ENCODE measurements around the gene FGD4.

DNA sequence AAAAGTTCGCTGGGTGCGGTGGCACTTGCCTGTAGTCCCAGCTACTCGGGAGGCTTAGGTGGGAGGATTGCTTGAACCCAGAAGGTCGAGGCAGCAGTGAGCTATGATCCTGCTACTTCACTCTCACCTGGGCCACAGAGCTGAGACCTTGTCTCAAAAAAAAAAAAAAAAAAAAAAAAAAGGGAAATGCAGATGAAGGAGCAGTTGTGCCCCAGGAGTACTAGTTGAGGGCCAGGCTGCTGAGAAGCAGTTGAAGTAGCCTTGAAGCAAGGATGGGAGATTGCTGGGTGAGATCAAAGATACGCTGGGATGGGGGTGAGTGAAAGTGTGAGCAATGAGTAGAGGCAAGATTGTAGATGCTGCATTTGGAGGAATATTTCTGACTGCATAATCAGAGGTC is 186.3 kb downstream of the FGD4 start:
- TF ChIP-seq, protein P1, sequence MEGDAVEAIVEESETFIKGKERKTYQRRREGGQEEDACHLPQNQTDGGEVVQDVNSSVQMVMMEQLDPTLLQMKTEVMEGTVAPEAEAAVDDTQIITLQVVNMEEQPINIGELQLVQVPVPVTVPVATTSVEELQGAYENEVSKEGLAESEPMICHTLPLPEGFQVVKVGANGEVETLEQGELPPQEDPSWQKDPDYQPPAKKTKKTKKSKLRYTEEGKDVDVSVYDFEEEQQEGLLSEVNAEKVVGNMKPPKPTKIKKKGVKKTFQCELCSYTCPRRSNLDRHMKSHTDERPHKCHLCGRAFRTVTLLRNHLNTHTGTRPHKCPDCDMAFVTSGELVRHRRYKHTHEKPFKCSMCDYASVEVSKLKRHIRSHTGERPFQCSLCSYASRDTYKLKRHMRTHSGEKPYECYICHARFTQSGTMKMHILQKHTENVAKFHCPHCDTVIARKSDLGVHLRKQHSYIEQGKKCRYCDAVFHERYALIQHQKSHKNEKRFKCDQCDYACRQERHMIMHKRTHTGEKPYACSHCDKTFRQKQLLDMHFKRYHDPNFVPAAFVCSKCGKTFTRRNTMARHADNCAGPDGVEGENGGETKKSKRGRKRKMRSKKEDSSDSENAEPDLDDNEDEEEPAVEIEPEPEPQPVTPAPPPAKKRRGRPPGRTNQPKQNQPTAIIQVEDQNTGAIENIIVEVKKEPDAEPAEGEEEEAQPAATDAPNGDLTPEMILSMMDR (IDR thresholded peaks at IDR 0.05; ENCODE audit: insufficient read depth, low read length), result no peak
- TF ChIP-seq POLR2AphosphoS5 (IDR thresholded peaks at IDR 0.05; ENCODE audit: low read depth), result no peak
- TF ChIP-seq, protein P2, sequence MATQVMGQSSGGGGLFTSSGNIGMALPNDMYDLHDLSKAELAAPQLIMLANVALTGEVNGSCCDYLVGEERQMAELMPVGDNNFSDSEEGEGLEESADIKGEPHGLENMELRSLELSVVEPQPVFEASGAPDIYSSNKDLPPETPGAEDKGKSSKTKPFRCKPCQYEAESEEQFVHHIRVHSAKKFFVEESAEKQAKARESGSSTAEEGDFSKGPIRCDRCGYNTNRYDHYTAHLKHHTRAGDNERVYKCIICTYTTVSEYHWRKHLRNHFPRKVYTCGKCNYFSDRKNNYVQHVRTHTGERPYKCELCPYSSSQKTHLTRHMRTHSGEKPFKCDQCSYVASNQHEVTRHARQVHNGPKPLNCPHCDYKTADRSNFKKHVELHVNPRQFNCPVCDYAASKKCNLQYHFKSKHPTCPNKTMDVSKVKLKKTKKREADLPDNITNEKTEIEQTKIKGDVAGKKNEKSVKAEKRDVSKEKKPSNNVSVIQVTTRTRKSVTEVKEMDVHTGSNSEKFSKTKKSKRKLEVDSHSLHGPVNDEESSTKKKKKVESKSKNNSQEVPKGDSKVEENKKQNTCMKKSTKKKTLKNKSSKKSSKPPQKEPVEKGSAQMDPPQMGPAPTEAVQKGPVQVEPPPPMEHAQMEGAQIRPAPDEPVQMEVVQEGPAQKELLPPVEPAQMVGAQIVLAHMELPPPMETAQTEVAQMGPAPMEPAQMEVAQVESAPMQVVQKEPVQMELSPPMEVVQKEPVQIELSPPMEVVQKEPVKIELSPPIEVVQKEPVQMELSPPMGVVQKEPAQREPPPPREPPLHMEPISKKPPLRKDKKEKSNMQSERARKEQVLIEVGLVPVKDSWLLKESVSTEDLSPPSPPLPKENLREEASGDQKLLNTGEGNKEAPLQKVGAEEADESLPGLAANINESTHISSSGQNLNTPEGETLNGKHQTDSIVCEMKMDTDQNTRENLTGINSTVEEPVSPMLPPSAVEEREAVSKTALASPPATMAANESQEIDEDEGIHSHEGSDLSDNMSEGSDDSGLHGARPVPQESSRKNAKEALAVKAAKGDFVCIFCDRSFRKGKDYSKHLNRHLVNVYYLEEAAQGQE (IDR thresholded peaks at IDR 0.05; ENCODE audit: insufficient replicate concordance, low read depth), result no peak

All from HL-60 (cell line).